HepG2 (cell line): Measurements from ENCODE around the gene RPS5. TPM values are rescaled to one million over a fixed set of nuclear protein-coding genes. Genes with fewer than 3 reads are reported as not detected.

Experiments used
- ARNTL ChIP-seq: sonication (generic); formaldehyde crosslinking; IDR thresholded peaks from 2 replicates; pipeline ENCODE4 v1.4.0; 2020; ENCODE audit warnings: mild to moderate bottlenecking, missing genetic modification reagents
- CHD4 ChIP-seq: fragments of 200-600 bp; sonication (generic); IDR thresholded peaks from 2 replicates; pipeline ENCODE4 v1.7.0; 2017; ENCODE audit warnings: mild to moderate bottlenecking, low read length, borderline replicate concordance
- KDM1A ChIP-seq: IDR thresholded peaks from 2 replicates; pipeline ENCODE4 v1.6.1; 2016; ENCODE audit warnings: missing compliant biosample characterization
- KLF11 ChIP-seq: IDR thresholded peaks from 2 replicates; pipeline ENCODE4 v1.6.1; 2016; ENCODE audit warnings: missing compliant biosample characterization
- PCBP1 ChIP-seq: fragments of 200-400 bp; formaldehyde crosslinking; IDR thresholded peaks from 2 replicates; pipeline ENCODE4 v1.6.1; 2017; ENCODE audit warnings: mild to moderate bottlenecking, low read depth, low read length, borderline replicate concordance
- RARA ChIP-seq: IDR thresholded peaks from 2 replicates; pipeline ENCODE4 v1.6.1; 2016; ENCODE audit warnings: missing genetic modification reagents, missing compliant biosample characterization
- SP1 ChIP-seq, 2 experiments: fragments of 450-650 bp in 1 of 2; sonication (generic) in 1 of 2; formaldehyde crosslinking in 1 of 2; IDR thresholded peaks; 2 replicates each; pipeline versions ENCODE4 v1.4.0 to v1.6.1; 2016 to 2020; ENCODE audit warnings: missing genetic modification reagents in 1 of 2
- THYN1 ChIP-seq: sonication (generic); formaldehyde crosslinking; IDR thresholded peaks from 2 replicates; pipeline ENCODE4 v1.8.1; 2023; ENCODE audit warnings: low read depth, mild to moderate bottlenecking, moderate library complexity, missing genetic modification reagents, borderline replicate concordance
- ZNF501 ChIP-seq: sonication (generic); formaldehyde crosslinking; IDR thresholded peaks from 2 replicates; pipeline ENCODE4 v1.5.1; 2020; ENCODE audit warnings: mild to moderate bottlenecking, moderate library complexity, missing genetic modification reagents
- ZNF564 ChIP-seq: sonication (generic); formaldehyde crosslinking; IDR thresholded peaks from 2 replicates; pipeline ENCODE4 v1.8.1; 2023; ENCODE audit warnings: mild to moderate bottlenecking, missing genetic modification reagents
- polyA plus RNA-seq, 8 experiments: library from polyadenylated mRNA; depleted of rRNA in 3 of 8; stranded (reverse) in 7 of 8; unstranded in 1 of 8; fragments of >200 nt; fragmentation: Illumina TruSeq in 4 of 8; extraction: Trizol in 4 of 8; gene quantifications; 2 replicates each; pipeline versions ENCODE4 v1.2.1 to v1.2.3, GENCODE V29; 2011 to 2016; ENCODE audit warnings: low read depth in 4 of 8, missing spikeins in 1 of 8, mixed read lengths in 1 of 8; ENCODE audit not compliant: insufficient read depth in 1 of 8
- total RNA-seq, 5 experiments: library from RNA; depleted of rRNA; stranded (reverse); fragments of >200 nt; fragmentation: Illumina TruSeq; extraction: Trizol; gene quantifications; 2 replicates each; pipeline ENCODE4 v1.2.3, GENCODE V29; 2016; ENCODE audit warnings: low read depth in 1 of 5
- TF ChIP-seq, protein P1 (sequence below): IDR thresholded peaks from 2 replicates; pipeline ENCODE4 v1.4.0; 2020; ENCODE audit warnings: mild to moderate bottlenecking, missing genetic modification reagents
- TF ChIP-seq, protein P2 (sequence below): IDR thresholded peaks from 2 replicates; pipeline ENCODE4 v1.6.1; 2016; ENCODE audit warnings: missing compliant biosample characterization, missing genetic modification reagents, borderline replicate concordance
- TF ChIP-seq, protein P3 (sequence below): IDR thresholded peaks from 2 replicates; pipeline ENCODE4 v1.6.1; 2016; ENCODE audit warnings: missing biosample characterization, missing genetic modification reagents, low read depth
- TF ChIP-seq, protein P4 (sequence below): sonication (generic); formaldehyde crosslinking; IDR thresholded peaks from 2 replicates; pipeline ENCODE4 v1.4.0; 2020; ENCODE audit warnings: missing genetic modification reagents, borderline replicate concordance
- TF ChIP-seq, protein P5 (sequence below): sonication (generic); formaldehyde crosslinking; conservative IDR thresholded peaks from 2 replicates; pipeline ENCODE4 v1.5.0; 2020; ENCODE audit warnings: missing genetic modification reagents

The RPS5 gene
- total and polyA plus RNA-seq, 2 of the 13 experiments (the other 11 are each of a cell fraction or from before 2014, with no cell fraction given): 1,544 to 4,408 TPM

DNA sequence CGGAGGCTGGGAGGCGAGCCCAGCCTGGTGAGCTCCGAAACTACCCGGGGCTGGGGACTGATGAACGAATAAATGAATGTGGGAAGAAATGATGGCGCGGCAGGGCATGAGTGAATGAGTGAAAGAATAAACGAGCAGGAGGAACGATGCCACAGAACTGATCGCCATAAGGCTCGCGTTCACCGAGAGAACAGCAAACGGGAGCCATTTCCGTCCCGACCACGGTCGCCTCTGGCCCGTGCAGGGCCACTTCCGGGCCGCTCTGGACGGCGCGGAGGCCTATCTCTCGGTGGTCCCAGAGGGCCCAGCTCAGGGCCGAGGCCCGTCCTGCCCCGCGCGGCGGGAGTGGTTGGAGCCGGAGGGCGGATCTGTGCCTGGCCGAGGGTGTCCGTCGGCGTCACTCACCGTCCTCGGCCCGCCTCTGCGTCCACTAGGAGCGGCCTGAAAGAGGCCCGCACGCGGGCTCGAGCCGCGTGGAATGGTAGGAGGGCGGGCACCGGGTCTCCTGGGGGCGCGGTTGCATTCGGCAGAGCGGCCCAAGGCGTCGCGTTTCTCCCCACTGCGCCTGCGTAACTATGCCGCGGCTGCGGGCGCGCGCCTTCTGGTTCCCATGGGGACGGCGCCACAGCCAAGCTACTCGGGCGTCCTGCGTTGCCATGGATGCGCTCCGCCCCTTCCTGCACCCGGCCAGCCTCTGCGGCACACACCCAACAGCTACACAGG is 24.6 kb upstream of the RPS5 start, which contains the start of gene ZNF497 (continued):
- TF ChIP-seq, protein P1, sequence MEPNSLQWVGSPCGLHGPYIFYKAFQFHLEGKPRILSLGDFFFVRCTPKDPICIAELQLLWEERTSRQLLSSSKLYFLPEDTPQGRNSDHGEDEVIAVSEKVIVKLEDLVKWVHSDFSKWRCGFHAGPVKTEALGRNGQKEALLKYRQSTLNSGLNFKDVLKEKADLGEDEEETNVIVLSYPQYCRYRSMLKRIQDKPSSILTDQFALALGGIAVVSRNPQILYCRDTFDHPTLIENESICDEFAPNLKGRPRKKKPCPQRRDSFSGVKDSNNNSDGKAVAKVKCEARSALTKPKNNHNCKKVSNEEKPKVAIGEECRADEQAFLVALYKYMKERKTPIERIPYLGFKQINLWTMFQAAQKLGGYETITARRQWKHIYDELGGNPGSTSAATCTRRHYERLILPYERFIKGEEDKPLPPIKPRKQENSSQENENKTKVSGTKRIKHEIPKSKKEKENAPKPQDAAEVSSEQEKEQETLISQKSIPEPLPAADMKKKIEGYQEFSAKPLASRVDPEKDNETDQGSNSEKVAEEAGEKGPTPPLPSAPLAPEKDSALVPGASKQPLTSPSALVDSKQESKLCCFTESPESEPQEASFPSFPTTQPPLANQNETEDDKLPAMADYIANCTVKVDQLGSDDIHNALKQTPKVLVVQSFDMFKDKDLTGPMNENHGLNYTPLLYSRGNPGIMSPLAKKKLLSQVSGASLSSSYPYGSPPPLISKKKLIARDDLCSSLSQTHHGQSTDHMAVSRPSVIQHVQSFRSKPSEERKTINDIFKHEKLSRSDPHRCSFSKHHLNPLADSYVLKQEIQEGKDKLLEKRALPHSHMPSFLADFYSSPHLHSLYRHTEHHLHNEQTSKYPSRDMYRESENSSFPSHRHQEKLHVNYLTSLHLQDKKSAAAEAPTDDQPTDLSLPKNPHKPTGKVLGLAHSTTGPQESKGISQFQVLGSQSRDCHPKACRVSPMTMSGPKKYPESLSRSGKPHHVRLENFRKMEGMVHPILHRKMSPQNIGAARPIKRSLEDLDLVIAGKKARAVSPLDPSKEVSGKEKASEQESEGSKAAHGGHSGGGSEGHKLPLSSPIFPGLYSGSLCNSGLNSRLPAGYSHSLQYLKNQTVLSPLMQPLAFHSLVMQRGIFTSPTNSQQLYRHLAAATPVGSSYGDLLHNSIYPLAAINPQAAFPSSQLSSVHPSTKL: peak; percentile 63
- TF ChIP-seq PCBP1 (no peak), ARNTL (CRISPR knock-in tag) (no peak), THYN1 (CRISPR knock-in tag) (no peak), ZNF501 (CRISPR knock-in tag) (peak; percentile 67; the same call in 1 of the 2 replicates), RARA (CRISPR knock-in tag) (no peak), KLF11 (CRISPR knock-in tag) (peak; percentile 58), SP1 (IDR thresholded peaks at IDR 0.05) (no peak), SP1 (CRISPR knock-in tag; IDR thresholded peaks at IDR 0.05) (no peak; the same call in 1 of the 2 replicates), KDM1A (CRISPR knock-in tag) (no peak), CHD4 (no peak), ZNF564 (CRISPR knock-in tag) (peak; percentile 80; the same call in 1 of the 2 replicates)
- TF ChIP-seq, protein P2, sequence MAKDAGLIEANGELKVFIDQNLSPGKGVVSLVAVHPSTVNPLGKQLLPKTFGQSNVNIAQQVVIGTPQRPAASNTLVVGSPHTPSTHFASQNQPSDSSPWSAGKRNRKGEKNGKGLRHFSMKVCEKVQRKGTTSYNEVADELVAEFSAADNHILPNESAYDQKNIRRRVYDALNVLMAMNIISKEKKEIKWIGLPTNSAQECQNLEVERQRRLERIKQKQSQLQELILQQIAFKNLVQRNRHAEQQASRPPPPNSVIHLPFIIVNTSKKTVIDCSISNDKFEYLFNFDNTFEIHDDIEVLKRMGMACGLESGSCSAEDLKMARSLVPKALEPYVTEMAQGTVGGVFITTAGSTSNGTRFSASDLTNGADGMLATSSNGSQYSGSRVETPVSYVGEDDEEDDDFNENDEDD (CRISPR knock-in tag): peak; percentile 84
- TF ChIP-seq, protein P3, sequence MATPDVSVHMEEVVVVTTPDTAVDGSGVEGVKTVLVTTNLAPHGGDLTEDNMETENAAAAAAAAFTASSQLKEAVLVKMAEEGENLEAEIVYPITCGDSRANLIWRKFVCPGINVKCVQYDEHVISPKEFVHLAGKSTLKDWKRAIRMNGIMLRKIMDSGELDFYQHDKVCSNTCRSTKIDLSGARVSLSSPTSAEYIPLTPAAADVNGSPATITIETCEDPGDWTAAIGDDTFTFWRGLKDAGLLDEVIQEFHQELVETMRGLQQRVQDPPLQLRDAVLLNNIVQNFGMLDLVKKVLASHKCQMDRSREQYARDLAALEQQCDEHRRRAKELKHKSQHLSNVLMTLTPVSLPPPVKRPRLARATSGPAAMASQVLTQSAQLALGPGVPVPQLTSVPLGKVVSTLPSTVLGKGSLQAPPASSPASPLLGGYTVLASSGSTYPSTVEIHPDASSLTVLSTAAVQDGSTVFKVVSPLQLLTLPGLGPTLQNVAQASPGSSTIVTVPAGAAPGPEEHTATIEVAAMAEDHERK (CRISPR knock-in tag): peak; percentile 52; the same call in 1 of the 2 replicates
- TF ChIP-seq, protein P4, sequence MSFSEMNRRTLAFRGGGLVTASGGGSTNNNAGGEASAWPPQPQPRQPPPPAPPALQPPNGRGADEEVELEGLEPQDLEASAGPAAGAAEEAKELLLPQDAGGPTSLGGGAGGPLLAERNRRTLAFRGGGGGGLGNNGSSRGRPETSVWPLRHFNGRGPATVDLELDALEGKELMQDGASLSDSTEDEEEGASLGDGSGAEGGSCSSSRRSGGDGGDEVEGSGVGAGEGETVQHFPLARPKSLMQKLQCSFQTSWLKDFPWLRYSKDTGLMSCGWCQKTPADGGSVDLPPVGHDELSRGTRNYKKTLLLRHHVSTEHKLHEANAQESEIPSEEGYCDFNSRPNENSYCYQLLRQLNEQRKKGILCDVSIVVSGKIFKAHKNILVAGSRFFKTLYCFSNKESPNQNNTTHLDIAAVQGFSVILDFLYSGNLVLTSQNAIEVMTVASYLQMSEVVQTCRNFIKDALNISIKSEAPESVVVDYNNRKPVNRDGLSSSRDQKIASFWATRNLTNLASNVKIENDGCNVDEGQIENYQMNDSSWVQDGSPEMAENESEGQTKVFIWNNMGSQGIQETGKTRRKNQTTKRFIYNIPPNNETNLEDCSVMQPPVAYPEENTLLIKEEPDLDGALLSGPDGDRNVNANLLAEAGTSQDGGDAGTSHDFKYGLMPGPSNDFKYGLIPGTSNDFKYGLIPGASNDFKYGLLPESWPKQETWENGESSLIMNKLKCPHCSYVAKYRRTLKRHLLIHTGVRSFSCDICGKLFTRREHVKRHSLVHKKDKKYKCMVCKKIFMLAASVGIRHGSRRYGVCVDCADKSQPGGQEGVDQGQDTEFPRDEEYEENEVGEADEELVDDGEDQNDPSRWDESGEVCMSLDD (CRISPR knock-in tag): no peak
- TF ChIP-seq, protein P5, sequence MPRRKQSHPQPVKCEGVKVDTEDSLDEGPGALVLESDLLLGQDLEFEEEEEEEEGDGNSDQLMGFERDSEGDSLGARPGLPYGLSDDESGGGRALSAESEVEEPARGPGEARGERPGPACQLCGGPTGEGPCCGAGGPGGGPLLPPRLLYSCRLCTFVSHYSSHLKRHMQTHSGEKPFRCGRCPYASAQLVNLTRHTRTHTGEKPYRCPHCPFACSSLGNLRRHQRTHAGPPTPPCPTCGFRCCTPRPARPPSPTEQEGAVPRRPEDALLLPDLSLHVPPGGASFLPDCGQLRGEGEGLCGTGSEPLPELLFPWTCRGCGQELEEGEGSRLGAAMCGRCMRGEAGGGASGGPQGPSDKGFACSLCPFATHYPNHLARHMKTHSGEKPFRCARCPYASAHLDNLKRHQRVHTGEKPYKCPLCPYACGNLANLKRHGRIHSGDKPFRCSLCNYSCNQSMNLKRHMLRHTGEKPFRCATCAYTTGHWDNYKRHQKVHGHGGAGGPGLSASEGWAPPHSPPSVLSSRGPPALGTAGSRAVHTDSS (CRISPR knock-in tag): no peak
